ENCODE data around the gene DISC1. TPM values are rescaled to one million over a fixed set of nuclear protein-coding genes. Genes with fewer than 3 reads are reported as not detected.

Gene DISC1
- total and polyA plus RNA-seq, 2 of the 13 experiments (the other 11 are each of a cell fraction or from before 2014, with no cell fraction given), result 4.2 to 4.6 TPM

- TF ChIP-seq SMARCC2 (IDR thresholded peaks at IDR 0.05) (no peak), ZFP36L1 (CRISPR knock-in tag; IDR thresholded peaks at IDR 0.05) (no peak), MED8 (CRISPR knock-in tag; IDR thresholded peaks at IDR 0.05; ENCODE audit: insufficient replicate concordance) (no peak)
Measured at GRCh38 chr1:231861541-231862481, 235.2 kb downstream of the DISC1 start (continued).

GRCh38 chr1:231862611-231863010 lies 236.0 kb downstream of the DISC1 start:
- Histone ChIP-seq H4K20me1 (ENCODE audit: insufficient read depth, low read length) (no peaks in the 10 kb centered on the region), H2AFZ (ENCODE audit: low read length) (no peak overlapping the region), H3K79me2 (ENCODE audit: insufficient read depth, low read length) (no peaks in the 10 kb centered on the region), H3K27me3 (ENCODE audit: control insufficient read depth in 1 of 2, insufficient read depth in 2 of 2, low read length in 2 of 2) (no peaks in the 10 kb centered on the region; a peak in 1 of 5 replicates), H3K4me1 (ENCODE audit: insufficient read depth, low read length) (no peaks in the 10 kb centered on the region), H3K9ac (ENCODE audit: insufficient read depth, low read depth, low read length) (no peak overlapping the region), H3K27ac (ENCODE audit: extremely low read length, insufficient read depth, low read length) (no peak overlapping the region), H3K4me3 (replicated peaks in 1 of 3; ENCODE audit: insufficient read depth in 1 of 3, low read depth in 2 of 3, low read length in 3 of 3) (no peak overlapping the region), H3K36me3 (replicated peaks in 1 of 2; ENCODE audit: control insufficient read depth in 1 of 2, insufficient read depth in 2 of 2, low read length in 2 of 2) (no peaks in the 10 kb centered on the region), H3K4me2 (ENCODE audit: low read depth, low read length) (no peak overlapping the region), H3K9me3 (ENCODE audit: low read length) (no peaks in the 10 kb centered on the region)
- intact Hi-C loops (cut with micrococcal nuclease; ENCODE audit: unreplicated experiment) (loop anchor here (10.0 kb wide), 2 partner anchors 122 to 772 kb away; partner anchors contain the start of gene SIPA1L2), in situ Hi-C loops (cut with HindIII; ENCODE audit: extremely low pct_ligation_motif_present, low pct_unique_long_range_greater_than_20kb) (loop anchor here (25.0 kb wide), 2 partner anchors 1100 to 1375 kb away; partner anchors contain the start of gene NTPCR)
- CTCF ChIA-PET (ENCODE audit: low intra/inter-chr PET ratio, low total read pairs), result no interaction called here
- POLR2A ChIA-PET, result no interaction called here
- TF ChIP-seq YEATS2 (CRISPR knock-in tag; IDR thresholded peaks at IDR 0.05; ENCODE audit: borderline replicate concordance), result no peak
- no peak for TF ChIP-seq RAD21 (CRISPR knock-in tag; IDR thresholded peaks at IDR 0.05)
- TF ChIP-seq ZNF766 (CRISPR knock-in tag; IDR thresholded peaks at IDR 0.05; ENCODE audit: borderline replicate concordance), result no peak
- no peak for TF ChIP-seq NKX3-1 (CRISPR knock-in tag; IDR thresholded peaks at IDR 0.05)
- TF ChIP-seq GLI4 (CRISPR knock-in tag; IDR thresholded peaks at IDR 0.05; ENCODE audit: borderline replicate concordance), result no peak
- no peak for TF ChIP-seq DBP (CRISPR knock-in tag; IDR thresholded peaks at IDR 0.05; ENCODE audit: not compliant biosample characterization)
- no peak for TF ChIP-seq ZNF225 (CRISPR knock-in tag; IDR thresholded peaks at IDR 0.05)
- TF ChIP-seq ZNF639 (CRISPR knock-in tag; conservative IDR thresholded peaks at IDR 0.05), result no peak
- no peak for TF ChIP-seq CCDC6 (CRISPR knock-in tag; IDR thresholded peaks at IDR 0.05)
- TF ChIP-seq MAZ (IDR thresholded peaks at IDR 0.05; ENCODE audit: borderline replicate concordance, low read depth, low read length), result no peak
- TF ChIP-seq MAZ (CRISPR knock-in tag; IDR thresholded peaks at IDR 0.05; ENCODE audit: low read depth), result no peak
- TF ChIP-seq REST (IDR thresholded peaks at IDR 0.05; ENCODE audit: borderline replicate concordance in 1 of 2, low read depth in 1 of 2, low read length in 2 of 2), result no peak
- no peak for TF ChIP-seq KLF9 (CRISPR knock-in tag; IDR thresholded peaks at IDR 0.05; ENCODE audit: low read depth)
- no TSS peak for BruUV-seq (replicated peaks)
- FAIRE-seq, result no peak
- WGBS (ENCODE audit: low lambda C conversion rate), result 86% methylated on average over 2 of the region's 2 CpGs
- no peak for ATAC-seq
- DNase-seq (ENCODE audit: low spot score), result no peak
